Measurements from ENCODE around the gene MCRIP2. TPM values are rescaled to one million over a fixed set of nuclear protein-coding genes. Genes with fewer than 3 reads are reported as not detected.

MCRIP2 gene
- total and polyA plus RNA-seq, 9 of the 15 experiments (the other 6 are each of a cell fraction or from before 2014, with no cell fraction given) = 0.80 to 120 (median 35.2) TPM

DNA sequence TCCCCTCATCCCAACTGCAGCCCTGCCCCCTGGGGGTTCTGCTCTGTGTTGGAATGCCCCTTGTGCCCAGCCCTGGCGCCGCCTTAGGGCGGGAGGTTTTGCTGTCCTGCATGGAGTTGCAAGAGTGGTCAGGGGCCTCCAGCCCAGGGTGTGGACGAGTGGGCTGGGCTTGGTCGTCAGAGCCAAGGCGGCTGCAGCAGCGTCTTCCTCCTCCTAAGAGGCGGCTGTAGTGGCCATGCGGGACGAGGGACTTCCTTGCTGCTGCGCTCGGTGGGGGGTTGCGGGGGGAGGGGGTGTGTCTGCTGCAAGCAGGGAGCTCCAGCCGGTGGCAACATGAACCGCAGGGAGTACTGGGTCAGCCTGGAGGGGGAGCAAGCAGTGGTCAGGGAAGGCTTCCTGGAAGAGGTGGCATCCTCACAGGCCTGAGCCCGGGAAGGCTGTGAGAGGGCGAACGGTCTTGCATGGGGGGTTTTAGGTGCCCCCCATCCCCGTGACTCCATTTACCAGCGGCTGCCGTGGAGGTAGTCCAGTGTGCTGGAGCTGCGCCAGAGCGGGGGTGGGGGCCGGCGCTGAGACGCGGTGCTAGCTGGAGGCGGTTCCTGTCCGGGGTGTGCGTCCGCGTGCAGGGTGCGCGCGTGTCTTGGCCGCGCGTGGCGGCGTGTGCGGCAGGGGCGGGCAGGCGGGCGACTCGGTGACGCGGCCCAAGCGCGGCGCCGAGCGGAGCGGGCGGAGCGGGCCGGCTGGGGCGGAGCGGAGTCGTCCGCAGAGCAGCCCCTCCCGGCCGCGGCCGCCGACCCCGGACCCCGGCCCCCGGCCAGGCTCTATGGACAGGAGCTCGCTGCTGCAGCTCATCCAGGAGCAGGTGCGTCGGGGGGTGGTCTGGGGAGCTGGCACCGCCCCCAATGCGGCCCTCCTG, 33.6 kb downstream of the MCRIP2 start, which contains the start of gene RHBDL1 (continued):
- TF ChIP-seq, protein P1, sequence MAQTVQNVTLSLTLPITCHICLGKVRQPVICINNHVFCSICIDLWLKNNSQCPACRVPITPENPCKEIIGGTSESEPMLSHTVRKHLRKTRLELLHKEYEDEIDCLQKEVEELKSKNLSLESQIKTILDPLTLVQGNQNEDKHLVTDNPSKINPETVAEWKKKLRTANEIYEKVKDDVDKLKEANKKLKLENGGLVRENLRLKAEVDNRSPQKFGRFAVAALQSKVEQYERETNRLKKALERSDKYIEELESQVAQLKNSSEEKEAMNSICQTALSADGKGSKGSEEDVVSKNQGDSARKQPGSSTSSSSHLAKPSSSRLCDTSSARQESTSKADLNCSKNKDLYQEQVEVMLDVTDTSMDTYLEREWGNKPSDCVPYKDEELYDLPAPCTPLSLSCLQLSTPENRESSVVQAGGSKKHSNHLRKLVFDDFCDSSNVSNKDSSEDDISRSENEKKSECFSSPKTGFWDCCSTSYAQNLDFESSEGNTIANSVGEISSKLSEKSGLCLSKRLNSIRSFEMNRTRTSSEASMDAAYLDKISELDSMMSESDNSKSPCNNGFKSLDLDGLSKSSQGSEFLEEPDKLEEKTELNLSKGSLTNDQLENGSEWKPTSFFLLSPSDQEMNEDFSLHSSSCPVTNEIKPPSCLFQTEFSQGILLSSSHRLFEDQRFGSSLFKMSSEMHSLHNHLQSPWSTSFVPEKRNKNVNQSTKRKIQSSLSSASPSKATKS (CRISPR knock-in tag; IDR thresholded peaks at IDR 0.05) = no peak
- TF ChIP-seq TBP (optimal IDR thresholded peaks at IDR 0.05; ENCODE audit: low read depth, low read length) = peak; percentile 37
- peak; percentile 66 to 70; a peak in 3 of 4 replicates for TF ChIP-seq SIN3A (IDR thresholded peaks at IDR 0.05; ENCODE audit: borderline replicate concordance in 2 of 2, control insufficient read depth in 1 of 2, low read depth in 2 of 2, low read length in 2 of 2)
- TF ChIP-seq LEF1 (IDR thresholded peaks at IDR 0.05) = peak; percentile 47
- TF ChIP-seq SOX6 (IDR thresholded peaks at IDR 0.05) = 0 out of 2 replicates have a peak, but pooled peaks have one; percentile 19
- TF ChIP-seq, protein P2, sequence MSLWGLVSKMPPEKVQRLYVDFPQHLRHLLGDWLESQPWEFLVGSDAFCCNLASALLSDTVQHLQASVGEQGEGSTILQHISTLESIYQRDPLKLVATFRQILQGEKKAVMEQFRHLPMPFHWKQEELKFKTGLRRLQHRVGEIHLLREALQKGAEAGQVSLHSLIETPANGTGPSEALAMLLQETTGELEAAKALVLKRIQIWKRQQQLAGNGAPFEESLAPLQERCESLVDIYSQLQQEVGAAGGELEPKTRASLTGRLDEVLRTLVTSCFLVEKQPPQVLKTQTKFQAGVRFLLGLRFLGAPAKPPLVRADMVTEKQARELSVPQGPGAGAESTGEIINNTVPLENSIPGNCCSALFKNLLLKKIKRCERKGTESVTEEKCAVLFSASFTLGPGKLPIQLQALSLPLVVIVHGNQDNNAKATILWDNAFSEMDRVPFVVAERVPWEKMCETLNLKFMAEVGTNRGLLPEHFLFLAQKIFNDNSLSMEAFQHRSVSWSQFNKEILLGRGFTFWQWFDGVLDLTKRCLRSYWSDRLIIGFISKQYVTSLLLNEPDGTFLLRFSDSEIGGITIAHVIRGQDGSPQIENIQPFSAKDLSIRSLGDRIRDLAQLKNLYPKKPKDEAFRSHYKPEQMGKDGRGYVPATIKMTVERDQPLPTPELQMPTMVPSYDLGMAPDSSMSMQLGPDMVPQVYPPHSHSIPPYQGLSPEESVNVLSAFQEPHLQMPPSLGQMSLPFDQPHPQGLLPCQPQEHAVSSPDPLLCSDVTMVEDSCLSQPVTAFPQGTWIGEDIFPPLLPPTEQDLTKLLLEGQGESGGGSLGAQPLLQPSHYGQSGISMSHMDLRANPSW (CRISPR knock-in tag; IDR thresholded peaks at IDR 0.05) = no peak
- no peak for TF ChIP-seq ZBED1 (IDR thresholded peaks at IDR 0.05)
- TF ChIP-seq, protein P3, sequence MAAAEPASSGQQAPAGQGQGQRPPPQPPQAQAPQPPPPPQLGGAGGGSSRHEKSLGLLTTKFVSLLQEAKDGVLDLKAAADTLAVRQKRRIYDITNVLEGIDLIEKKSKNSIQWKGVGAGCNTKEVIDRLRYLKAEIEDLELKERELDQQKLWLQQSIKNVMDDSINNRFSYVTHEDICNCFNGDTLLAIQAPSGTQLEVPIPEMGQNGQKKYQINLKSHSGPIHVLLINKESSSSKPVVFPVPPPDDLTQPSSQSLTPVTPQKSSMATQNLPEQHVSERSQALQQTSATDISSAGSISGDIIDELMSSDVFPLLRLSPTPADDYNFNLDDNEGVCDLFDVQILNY (CRISPR knock-in tag; IDR thresholded peaks at IDR 0.05) = no peak
- TF ChIP-seq KHSRP (IDR thresholded peaks at IDR 0.05) = no peak
- TF ChIP-seq, protein P4, sequence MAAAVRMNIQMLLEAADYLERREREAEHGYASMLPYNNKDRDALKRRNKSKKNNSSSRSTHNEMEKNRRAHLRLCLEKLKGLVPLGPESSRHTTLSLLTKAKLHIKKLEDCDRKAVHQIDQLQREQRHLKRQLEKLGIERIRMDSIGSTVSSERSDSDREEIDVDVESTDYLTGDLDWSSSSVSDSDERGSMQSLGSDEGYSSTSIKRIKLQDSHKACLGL (CRISPR knock-in tag; IDR thresholded peaks at IDR 0.05; ENCODE audit: borderline replicate concordance, poor library complexity, severe bottlenecking) = no peak
- TF ChIP-seq, protein P5, sequence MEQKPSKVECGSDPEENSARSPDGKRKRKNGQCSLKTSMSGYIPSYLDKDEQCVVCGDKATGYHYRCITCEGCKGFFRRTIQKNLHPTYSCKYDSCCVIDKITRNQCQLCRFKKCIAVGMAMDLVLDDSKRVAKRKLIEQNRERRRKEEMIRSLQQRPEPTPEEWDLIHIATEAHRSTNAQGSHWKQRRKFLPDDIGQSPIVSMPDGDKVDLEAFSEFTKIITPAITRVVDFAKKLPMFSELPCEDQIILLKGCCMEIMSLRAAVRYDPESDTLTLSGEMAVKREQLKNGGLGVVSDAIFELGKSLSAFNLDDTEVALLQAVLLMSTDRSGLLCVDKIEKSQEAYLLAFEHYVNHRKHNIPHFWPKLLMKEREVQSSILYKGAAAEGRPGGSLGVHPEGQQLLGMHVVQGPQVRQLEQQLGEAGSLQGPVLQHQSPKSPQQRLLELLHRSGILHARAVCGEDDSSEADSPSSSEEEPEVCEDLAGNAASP (IDR thresholded peaks at IDR 0.05) = no peak
- no peak for TF ChIP-seq ETS2 (tag; IDR thresholded peaks at IDR 0.05; ENCODE audit: borderline replicate concordance, poor library complexity, severe bottlenecking)
- TF ChIP-seq ZNF589 (CRISPR knock-in tag; IDR thresholded peaks at IDR 0.05; ENCODE audit: low read depth) = no peak
- TF ChIP-seq, protein P6, sequence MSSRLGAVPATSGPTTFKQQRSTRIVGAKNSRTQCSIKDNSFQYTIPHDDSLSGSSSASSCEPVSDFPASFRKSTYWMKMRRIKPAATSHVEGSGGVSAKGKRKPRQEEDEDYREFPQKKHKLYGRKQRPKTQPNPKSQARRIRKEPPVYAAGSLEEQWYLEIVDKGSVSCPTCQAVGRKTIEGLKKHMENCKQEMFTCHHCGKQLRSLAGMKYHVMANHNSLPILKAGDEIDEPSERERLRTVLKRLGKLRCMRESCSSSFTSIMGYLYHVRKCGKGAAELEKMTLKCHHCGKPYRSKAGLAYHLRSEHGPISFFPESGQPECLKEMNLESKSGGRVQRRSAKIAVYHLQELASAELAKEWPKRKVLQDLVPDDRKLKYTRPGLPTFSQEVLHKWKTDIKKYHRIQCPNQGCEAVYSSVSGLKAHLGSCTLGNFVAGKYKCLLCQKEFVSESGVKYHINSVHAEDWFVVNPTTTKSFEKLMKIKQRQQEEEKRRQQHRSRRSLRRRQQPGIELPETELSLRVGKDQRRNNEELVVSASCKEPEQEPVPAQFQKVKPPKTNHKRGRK (tag; IDR thresholded peaks at IDR 0.05) = no peak
- no peak for TF ChIP-seq ILF3 (IDR thresholded peaks at IDR 0.05; ENCODE audit: borderline replicate concordance)
